Sigmoid colon (tissue), 7 donors: ENCODE results near the gene SBF2. TPM values are rescaled to one million over a fixed set of nuclear protein-coding genes. Genes with fewer than 3 reads are reported as not detected.

Experiments
- DNase-seq: peaks from one replicate; pipeline ENCODE4 v3.0.0-alpha.2; 2019
- H3K27ac ChIP-seq, 4 donors: fragments of 200-600 bp; sonication (generic); one replicate each; pipeline ENCODE4 v1.5.1; 2016 to 2019; ENCODE audit warnings: mild to moderate bottlenecking in 1 of 4
- H3K27me3 ChIP-seq, 3 donors: fragments of 200-600 bp; sonication (generic); one replicate each; pipeline ENCODE4 v1.5.1; 2019; ENCODE audit warnings: mild to moderate bottlenecking in 1 of 3
- H3K36me3 ChIP-seq, 4 donors: fragments of 200-600 bp; sonication (generic); one replicate each; pipeline ENCODE4 v1.5.1; 2016 to 2019
- H3K4me1 ChIP-seq, 4 donors: fragments of 200-600 bp; sonication (generic); one replicate each; pipeline ENCODE4 v1.5.1; 2017 to 2019
- H3K4me3 ChIP-seq, 4 donors: fragments of 200-600 bp; sonication (generic); one replicate each; pipeline ENCODE4 v1.5.1; 2017 to 2019; ENCODE audit warnings: mild to moderate bottlenecking in 2 of 4, moderate library complexity in 1 of 4
- H3K9me3 ChIP-seq, 4 donors: fragments of 200-600 bp in 3 of 4; sonication (generic) in 3 of 4; one replicate each; pipeline versions ENCODE4 v1.5.1 to v1.6.1; 2013 to 2019
- CTCF ChIP-seq, 4 experiments: fragments of 450-650 bp in 3 of 4; fragments of 200-600 bp in 1 of 4; IDR thresholded peaks; one replicate each; pipeline ENCODE4 v1.5.1; 2016 to 2019; ENCODE audit warnings: antibody characterized with exemption in 4 of 4, mild to moderate bottlenecking in 3 of 4, moderate library complexity in 2 of 4
- EP300 ChIP-seq, 4 donors: sonication (generic); formaldehyde crosslinking; IDR thresholded peaks; one replicate each; pipeline ENCODE4 v1.6.1; 2017; ENCODE audit warnings: antibody characterized with exemption in 4 of 4
- POLR2A ChIP-seq, 2 donors: fragments of 450-650 bp; IDR thresholded peaks; one replicate each; pipeline ENCODE4 v1.6.1; 2016; ENCODE audit warnings: antibody characterized with exemption in 2 of 2, mild to moderate bottlenecking in 2 of 2, moderate library complexity in 2 of 2
- POLR2AphosphoS5 ChIP-seq, 4 donors: sonication (generic); formaldehyde crosslinking; IDR thresholded peaks; one replicate each; pipeline ENCODE4 v1.6.1; 2017; ENCODE audit warnings: antibody characterized with exemption in 4 of 4
- WGBS, 2 donors: extraction: QIAGEN DNeasy Blood & Tissue Kit; methylation state at CpG; one replicate each; pipeline ENCODE4 v1.1.7; 2013; 5-methylcytosine and 5-hydroxymethylcytosine counted together
- intact Hi-C: fragments of 100-400 bp; cut with DNase I; formaldehyde crosslinking; loops from one replicate; pipeline ENCODE4 v1.15.1; 2023
- polyA plus RNA-seq, 3 donors: library from polyadenylated mRNA; stranded (reverse); fragments of 200-250 nt; gene quantifications; one replicate each; pipeline ENCODE4 v1.2.3, GENCODE V29; 2013
- total RNA-seq, 4 donors: library from RNA; depleted of rRNA; stranded (reverse); fragments of >200 nt; gene quantifications; one replicate each; pipeline ENCODE4 v1.1.0, GENCODE V29; 2016
- donor health status: healthy with polysubstance abuse.
- donor health status: Bipolar disorder and iron deficiency.
- donor health status: healthy.

SBF2 gene
- total and polyA plus RNA-seq, 7 donors, result 9.5 to 67.5 (median 47.1) TPM

- no peaks in the 10 kb centered on the region for H3K27me3 ChIP-seq
- no peaks in the 10 kb centered on the region for H3K36me3 ChIP-seq
- 98 to 99% methylated on average over 2 of the region's 2 CpGs for WGBS, 2 donors
- no peak for DNase-seq
- H3K9me3 ChIP-seq, result no peaks in the 10 kb centered on the region
- intact Hi-C loops, result loop anchor here (10.0 kb wide), 1 partner anchor 345 kb away; no protein-coding TSS in a partner anchor
- no peak overlapping the region for H3K4me3 ChIP-seq
- H3K27ac ChIP-seq, result peak overlapping the region in 2 of 4 donors; percentile 81
- H3K4me1 ChIP-seq, result peaks cover 0 to 52% (median 47%) of the 10 kb centered on the region in 4 donors
- TF ChIP-seq POLR2A (IDR thresholded peaks at IDR 0.05) (no peak), CTCF (IDR thresholded peaks at IDR 0.05) (no peak), EP300 (IDR thresholded peaks at IDR 0.05) (no peak), POLR2AphosphoS5 (IDR thresholded peaks at IDR 0.05) (no peak)
Measured at GRCh38 chr11:10329356-10329755, 35.3 kb upstream of the SBF2 start.

- H3K27me3 ChIP-seq, result no peaks in the 10 kb centered on the region
- DNase-seq, result no peak
- H3K9me3 ChIP-seq, result no peaks in the 10 kb centered on the region
- peak in 1 of 4 donors; percentile 19 for TF ChIP-seq POLR2AphosphoS5 (IDR thresholded peaks at IDR 0.05)
- no peak for TF ChIP-seq CTCF (IDR thresholded peaks at IDR 0.05)
- H3K4me3 ChIP-seq, result no peak overlapping the region
- H3K36me3 ChIP-seq, result no peaks in the 10 kb centered on the region
- H3K4me1 ChIP-seq, result peaks cover 0 to 57% (median 54%) of the 10 kb centered on the region in 4 donors
- peak overlapping the region; percentile 75 to 81 (median 80) for H3K27ac ChIP-seq
- intact Hi-C loops, result loop anchor here (10.0 kb wide), 1 partner anchor 346 kb away; no protein-coding TSS in a partner anchor
- 66 to 78% methylated on average over 3 of the region's 3 CpGs for WGBS, 2 donors
Measured at GRCh38 chr11:10328314-10329098, 34.5 kb upstream of the SBF2 start.

GRCh38 chr11:10327254-10327653 lies 33.2 kb upstream of the SBF2 start:
- H3K36me3 ChIP-seq, result no peaks in the 10 kb centered on the region
- H3K4me1 ChIP-seq, result peaks cover 0 to 69% (median 65%) of the 10 kb centered on the region in 4 donors
- peak overlapping the region; percentile 75 to 81 (median 80) for H3K27ac ChIP-seq
- H3K27me3 ChIP-seq, result no peaks in the 10 kb centered on the region
- intact Hi-C loops, result loop anchor here (10.0 kb wide), 1 partner anchor 348 kb away; no protein-coding TSS in a partner anchor
- TF ChIP-seq POLR2A (IDR thresholded peaks at IDR 0.05), result no peak
- TF ChIP-seq EP300 (IDR thresholded peaks at IDR 0.05), result no peak
- peak in 2 of 4 donors; percentile 43 to 51 for TF ChIP-seq POLR2AphosphoS5 (IDR thresholded peaks at IDR 0.05)
- no peak for TF ChIP-seq CTCF (IDR thresholded peaks at IDR 0.05)
- no peak for DNase-seq
- H3K9me3 ChIP-seq, result no peaks in the 10 kb centered on the region
- no peak overlapping the region for H3K4me3 ChIP-seq

- Histone ChIP-seq H3K36me3 (no peaks in the 10 kb centered on the region), H3K4me1 (peaks cover 0 to 76% (median 73%) of the 10 kb centered on the region in 4 donors), H3K27me3 (no peaks in the 10 kb centered on the region), H3K4me3 (no peak overlapping the region), H3K9me3 (no peaks in the 10 kb centered on the region), H3K27ac (peak overlapping the region; percentile 75 to 81 (median 80))
- intact Hi-C loops, result loop anchor here (10.0 kb wide), 1 partner anchor 349 kb away; no protein-coding TSS in a partner anchor
- no peak for TF ChIP-seq CTCF (IDR thresholded peaks at IDR 0.05)
- TF ChIP-seq POLR2AphosphoS5 (IDR thresholded peaks at IDR 0.05), result peak; percentile 27 to 61 (median 55)
- no peak for TF ChIP-seq EP300 (IDR thresholded peaks at IDR 0.05)
- TF ChIP-seq POLR2A (IDR thresholded peaks at IDR 0.05), result no peak
- peak; percentile 81 for DNase-seq
- WGBS, 2 donors, result 13 to 54% methylated on average over 2 of the region's 2 CpGs
Measured at GRCh38 chr11:10326012-10326964, 32.3 kb upstream of the SBF2 start.
